ENCODE measurements around the gene TIMM8A.
A peak's percentile ranks its signal among the peaks of the same experiment; 100 is the strongest.

The TIMM8A gene, protein sequence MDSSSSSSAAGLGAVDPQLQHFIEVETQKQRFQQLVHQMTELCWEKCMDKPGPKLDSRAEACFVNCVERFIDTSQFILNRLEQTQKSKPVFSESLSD

DNA sequence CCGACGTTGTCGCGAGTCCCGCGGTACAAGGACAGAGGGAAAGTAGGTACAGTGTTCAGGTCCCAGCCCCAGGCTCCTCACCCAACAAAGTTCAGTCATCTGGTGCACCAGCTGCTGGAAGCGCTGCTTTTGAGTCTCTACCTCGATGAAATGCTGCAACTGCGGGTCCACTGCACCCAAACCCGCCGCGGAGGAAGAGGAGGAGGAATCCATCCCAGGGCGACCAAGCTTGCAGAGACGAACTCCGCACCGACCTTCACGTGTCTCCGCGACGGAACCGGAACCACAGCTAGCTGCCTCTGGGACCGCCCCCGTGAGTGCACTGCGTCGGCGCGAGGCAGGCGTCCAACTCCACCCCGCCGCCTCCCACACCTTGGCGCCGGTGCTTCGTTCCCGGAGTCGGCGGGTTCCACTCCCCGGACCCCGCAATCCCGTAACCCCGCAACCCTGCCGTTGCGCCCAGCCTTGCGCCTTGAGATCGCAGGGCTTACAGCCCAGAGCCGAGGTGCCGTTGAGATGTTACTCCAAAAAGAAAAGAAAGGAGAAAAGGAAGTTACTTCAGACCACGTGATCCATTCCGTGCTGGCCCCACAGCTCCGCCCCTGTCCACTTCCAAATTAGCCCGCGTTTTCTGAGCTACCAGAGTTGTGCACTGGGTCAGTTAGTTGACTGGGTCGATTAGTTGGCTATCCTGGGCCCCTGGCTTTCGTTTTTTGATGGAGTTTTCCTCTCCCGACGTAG lies at the start of gene TIMM8A:
Gene TIMM8A, minus strand, starts transcription at position 291 of the 741 bp plus-strand sequence. Its CDS starts 78 bp downstream, at position 213.
- peak; percentile 87 for DNase-seq

DNA sequence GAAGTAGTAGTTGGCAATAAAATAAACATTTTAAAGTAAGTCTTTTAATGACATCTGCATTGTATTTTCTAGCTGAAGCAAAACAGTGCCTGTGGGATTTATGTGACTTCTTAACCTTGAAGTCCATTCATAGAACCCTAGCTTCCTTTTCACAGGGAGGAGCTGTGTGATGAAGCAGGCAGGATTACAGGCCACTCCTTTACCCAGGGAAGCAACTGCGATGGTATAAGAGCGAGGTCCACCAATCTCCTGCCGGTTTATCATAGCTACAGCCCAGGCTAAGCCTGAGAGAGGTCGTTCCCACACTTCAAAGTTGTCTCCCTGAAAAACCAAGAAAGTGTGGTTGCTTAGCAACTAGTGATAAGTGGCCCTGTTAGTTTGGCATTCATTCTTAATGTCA lies 49.2 kb upstream of the TIMM8A start:
- DNase-seq, result peak; percentile 44

- DNase-seq, result no peak
These were observed 47.2 kb upstream of the TIMM8A start for GRCh38 chrX:101395789-101396188.

DNA sequence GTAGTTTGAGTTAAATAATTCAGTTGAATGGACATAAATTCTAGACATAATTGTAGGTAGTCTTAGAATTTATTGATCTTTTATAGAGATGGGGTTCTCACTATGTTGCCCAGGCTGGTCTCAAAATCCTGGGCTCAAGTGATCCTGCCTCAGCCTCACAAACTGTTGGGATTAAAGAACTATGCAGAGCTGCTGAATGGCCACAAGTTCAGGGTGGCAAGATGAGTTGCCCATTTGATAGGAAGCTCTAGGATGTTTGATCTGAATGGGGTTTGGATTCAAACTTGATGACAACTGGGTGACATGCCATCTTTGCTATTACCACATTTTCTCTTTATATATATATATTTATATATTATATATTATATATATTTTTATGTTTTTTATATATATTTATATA lies 45.8 kb upstream of the TIMM8A start:
- DNase-seq, result peak; percentile 19

- DNase-seq, result no peak
These were observed 45.2 kb upstream of the TIMM8A start for GRCh38 chrX:101393530-101394305.

- no peak for DNase-seq
These were observed 43.3 kb upstream of the TIMM8A start for GRCh38 chrX:101391831-101392230.

- peak; percentile 98 for DNase-seq
These were observed 42.4 kb upstream of the TIMM8A start, which contains the start of gene RPL36A for GRCh38 chrX:101390664-101391525. TSS of gene RPL36A (plus strand) at chrX:101391011. CDS start at chrX:101391044, 33 bp downstream.

DNA sequence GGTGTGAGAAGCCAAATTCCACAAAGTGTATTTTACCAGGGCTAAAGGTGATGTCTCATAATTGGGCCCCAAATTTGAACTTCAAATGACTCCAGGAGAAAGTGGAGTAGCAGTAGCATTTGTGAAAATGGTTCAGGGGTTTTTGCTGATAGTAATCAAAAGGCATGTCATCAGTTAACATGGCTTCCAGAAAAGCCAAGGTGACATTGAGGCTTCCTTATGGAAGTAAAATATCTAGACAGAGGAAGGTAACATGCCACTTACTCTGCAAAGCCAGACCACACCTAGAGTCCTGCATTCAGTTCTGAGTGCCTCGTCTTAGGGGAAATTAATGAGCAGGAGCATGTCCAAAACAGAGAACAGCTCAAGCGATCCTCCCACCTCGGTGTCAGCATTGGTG lies 40.1 kb upstream of the TIMM8A start:
- no peak for DNase-seq

DNA sequence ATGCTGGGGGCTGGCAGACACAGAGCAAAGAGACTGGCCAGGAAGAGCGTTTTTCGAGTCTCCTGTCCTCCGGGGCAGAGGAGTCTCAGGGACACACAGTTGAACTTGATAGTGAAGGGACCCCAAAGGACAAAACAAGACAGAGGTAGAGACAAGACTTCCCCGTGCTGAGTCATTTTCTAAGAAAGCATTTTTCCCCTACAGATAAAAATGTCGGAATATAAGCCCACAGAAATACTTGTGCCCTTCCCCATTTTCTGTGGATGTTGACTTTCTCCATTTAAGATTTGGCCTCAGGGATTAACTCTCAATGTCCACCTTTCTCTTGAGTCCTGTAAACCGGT lies 38.0 kb upstream of the TIMM8A start:
- DNase-seq, result no peak

DNA sequence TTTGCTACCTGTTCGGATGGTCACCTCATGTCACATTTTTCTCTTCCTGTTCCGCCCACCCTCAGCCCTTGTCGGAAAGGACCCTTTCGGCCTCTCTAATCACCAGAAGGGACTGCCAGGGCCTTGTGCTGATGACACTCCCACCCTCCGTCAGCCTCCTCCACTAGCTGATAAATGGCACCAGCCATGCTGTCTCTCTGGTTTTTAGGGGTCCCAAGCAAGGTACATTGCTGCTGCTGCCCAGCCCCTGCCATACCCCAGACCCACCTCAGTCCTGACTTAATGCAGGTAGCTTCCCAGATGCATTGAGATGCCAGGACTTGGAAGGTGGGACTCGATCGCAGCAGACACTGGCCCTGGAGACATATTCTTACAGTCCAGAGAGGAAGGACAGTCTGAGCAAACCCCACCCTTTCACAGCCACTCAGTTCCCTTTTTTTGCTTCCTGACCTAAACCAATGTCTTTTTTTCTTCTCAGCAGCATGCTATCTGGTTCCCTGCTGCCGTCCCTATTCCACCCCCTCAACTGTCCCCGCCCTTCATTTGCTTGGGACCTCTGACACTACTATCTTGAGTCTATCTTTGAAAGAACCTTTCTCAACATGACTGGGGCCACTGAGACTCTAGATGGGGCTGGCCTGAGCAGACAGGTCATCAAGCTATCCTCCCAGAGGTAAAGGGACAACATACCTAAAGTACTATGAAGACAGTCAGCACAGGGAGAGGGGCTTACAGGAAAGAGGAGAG lies 37.4 kb upstream of the TIMM8A start, which contains the start of gene BTK:
Gene BTK, minus strand, starts transcription at position 397 of the 747 bp plus-strand sequence. CDS start 10,907 bp downstream, outside the sequence.
- DNase-seq, result no peak

GRCh38 chrX:101385026-101385684 lies 36.6 kb upstream of the TIMM8A start:
- DNase-seq, result no peak

GRCh38 chrX:101383679-101384205 lies 35.2 kb upstream of the TIMM8A start:
- DNase-seq, result no peak

DNA sequence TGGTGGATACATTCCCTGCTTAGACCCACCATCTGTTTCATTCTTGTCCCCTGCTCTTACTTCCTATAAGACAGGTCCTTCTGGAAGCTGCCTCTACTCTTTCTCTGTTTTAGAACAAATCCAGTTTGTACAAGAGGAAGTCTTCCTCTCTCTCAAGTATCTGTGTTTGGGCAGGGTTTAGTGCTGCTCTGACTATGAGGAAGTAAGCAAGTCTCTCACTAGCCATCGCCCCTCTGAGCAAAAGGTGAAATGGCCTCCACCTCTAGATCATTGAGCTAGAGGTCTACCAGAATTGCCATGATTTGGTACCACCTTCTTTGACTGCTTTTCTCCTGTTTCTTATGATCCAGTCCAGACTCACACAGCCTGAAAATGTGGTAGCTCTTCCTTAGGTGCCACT lies 29.0 kb upstream of the TIMM8A start:
- DNase-seq, result no peak

DNA sequence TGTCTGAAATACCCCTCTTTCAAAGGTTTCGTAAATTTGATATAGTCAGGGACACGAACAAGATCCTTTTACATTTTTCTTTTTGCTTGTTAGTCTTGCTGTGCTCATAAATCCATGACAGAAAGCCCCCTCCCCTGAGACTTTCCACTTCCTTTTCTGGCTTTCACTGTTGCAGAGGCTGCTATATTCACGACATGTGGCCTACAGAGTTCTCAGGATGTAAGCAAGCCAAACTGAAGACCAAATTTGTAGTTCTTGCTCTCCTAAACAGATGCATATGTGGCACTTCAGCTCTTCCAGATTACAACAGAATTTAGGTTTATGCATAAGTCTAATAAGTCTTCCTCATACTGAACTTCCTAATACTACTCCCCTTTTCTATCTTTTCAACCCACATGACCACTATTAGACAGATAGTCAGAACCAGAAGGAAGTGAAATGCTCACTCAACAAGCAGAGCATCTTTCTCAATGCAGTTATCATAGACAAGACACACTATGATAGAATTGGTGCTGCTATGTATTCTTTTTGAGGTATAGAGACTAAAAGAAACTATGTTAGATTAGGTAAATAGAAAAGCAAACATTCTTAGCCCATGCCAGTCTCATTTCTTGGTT lies 22.5 kb upstream of the TIMM8A start:
- DNase-seq, result no peak

DNA sequence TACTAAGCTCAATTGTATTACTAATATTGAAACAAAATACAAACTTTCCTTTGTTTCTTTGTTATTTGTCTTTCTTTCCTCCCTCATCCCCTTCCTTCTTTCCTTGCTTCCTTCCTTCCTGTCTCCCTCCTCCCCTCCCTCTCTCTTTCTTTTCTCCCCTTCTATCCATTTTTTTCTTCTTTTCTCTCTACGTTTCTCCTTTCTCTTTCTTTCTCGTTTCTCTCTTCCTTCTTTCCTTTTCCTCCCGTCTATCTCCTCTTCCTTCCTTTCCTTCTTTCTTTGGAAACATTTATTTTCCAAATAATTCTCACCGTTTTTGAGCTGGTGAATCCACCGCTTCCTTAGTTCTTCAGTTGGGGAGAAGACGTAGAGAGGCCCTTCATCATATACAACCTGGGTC lies 21.1 kb upstream of the TIMM8A start:
- no peak for DNase-seq

DNA sequence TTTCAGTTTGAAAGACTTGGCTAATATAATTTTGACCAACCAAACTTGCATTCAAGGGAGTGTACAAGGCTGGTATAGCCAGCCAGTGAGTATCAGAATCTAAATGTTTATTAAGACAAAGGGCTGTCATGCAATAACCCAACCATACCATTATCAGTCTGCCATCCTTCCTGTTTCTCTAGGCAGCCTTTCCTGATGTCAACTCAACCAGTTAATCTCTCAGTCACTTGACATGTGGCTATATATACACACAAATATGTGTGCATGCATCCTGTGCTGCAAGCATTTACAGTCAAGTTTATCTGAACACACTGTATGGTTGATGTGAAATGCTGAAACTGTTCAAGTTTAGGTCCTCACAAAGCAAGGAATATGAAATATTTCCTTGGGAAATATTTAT lies 20.3 kb upstream of the TIMM8A start:
- DNase-seq, result no peak

GRCh38 chrX:101365301-101365795 lies 16.8 kb upstream of the TIMM8A start:
- no peak for DNase-seq

DNA sequence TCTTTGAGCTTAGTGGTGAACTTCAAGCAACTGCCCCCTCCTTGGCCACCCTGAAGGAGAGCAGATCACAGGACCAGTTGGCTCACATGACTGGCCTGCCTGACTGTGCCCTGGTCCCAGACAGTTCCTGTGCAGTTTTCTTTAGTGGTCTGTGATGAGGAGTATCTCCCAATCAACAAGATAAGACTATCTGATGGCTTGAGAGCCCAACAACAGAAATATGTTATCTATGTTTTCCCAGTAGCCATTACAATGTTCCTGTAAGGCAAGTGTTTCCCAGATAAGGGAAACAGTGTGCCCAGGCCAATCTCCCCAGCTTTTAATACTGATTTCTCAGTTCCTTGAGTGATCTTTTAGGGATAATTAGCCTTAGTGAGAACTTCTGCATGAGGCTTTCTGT lies 14.2 kb upstream of the TIMM8A start:
- no peak for DNase-seq

- no peak for DNase-seq
These were observed 13.6 kb upstream of the TIMM8A start for GRCh38 chrX:101362116-101362515.

DNA sequence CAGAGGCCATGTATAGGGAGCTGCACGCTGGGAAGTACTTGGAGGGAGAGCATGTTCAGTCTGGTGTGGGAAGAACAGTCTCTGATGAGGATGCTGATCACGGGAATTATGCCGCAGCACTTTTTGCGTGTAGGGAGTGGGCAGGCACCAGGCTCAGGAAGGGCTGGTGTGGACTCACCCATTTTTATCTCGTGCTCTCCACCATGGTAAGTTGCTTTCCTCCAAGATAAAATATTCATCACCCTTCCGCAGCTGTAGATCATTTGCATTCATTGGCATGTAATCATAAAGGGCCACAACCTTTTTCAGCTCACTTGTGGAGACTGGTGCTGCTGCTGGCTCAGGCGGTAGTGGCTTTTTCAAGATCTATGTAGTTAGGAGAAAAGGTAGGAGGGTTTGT lies 11.8 kb upstream of the TIMM8A start:
- no peak for DNase-seq

DNA sequence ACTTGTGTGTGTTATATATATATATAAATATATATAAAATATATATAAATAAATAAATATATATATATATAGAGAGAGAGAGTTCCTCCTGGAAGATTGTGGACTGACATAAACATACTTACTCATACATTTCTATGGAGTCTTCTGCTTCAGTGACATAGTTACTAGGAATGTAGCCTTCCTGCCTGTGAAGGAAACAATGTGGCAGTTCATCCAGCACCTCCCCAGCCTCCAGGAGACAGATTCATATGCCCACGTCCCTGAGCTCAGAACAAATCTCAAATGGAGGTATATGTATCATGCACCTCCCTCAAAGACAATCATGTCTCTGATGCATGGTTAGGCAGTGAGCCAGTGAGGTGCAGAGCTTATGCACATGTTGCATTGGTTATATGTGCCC lies 11.4 kb upstream of the TIMM8A start:
- DNase-seq, result no peak

All from NCI-H82 (cell line).